ENCODE measurements around the gene ADAMTS18.

The ADAMTS18 gene

GRCh38 chr16:77437859-77438258, 3.0 kb upstream of the ADAMTS18 start:
- DNase-seq (ENCODE audit: low read depth): no peak

- no peak for DNase-seq (ENCODE audit: low read depth)
These were observed 512 bp upstream of the ADAMTS18 start for GRCh38 chr16:77435272-77435820.

GRCh38 chr16:77434022-77434529, 758 bp downstream of the ADAMTS18 start:
- DNase-seq (ENCODE audit: low read depth): no peak

GRCh38 chr16:77433146-77433545, 1.7 kb downstream of the ADAMTS18 start:
- no peak for DNase-seq (ENCODE audit: low read depth)

- no peak for DNase-seq (ENCODE audit: low read depth)
These were observed 2.6 kb downstream of the ADAMTS18 start for GRCh38 chr16:77432264-77432663.

GRCh38 chr16:77430787-77431585, 3.8 kb downstream of the ADAMTS18 start:
- no peak for DNase-seq (ENCODE audit: low read depth)

- no peak for DNase-seq (ENCODE audit: low read depth)
These were observed 4.5 kb downstream of the ADAMTS18 start for GRCh38 chr16:77430360-77430759.

GRCh38 chr16:77424871-77425604, 9.8 kb downstream of the ADAMTS18 start:
- no peak for DNase-seq (ENCODE audit: low read depth)

GRCh38 chr16:77422196-77422784, 12.5 kb downstream of the ADAMTS18 start:
- DNase-seq (ENCODE audit: low read depth): no peak

- no peak for DNase-seq (ENCODE audit: low read depth)
These were observed 17.8 kb downstream of the ADAMTS18 start for GRCh38 chr16:77416939-77417480.

GRCh38 chr16:77414752-77415231, 20.0 kb downstream of the ADAMTS18 start:
- no peak for DNase-seq (ENCODE audit: low read depth)

GRCh38 chr16:77410449-77410848, 24.4 kb downstream of the ADAMTS18 start:
- no peak for DNase-seq (ENCODE audit: low read depth)

- DNase-seq (ENCODE audit: low read depth): no peak
These were observed 25.5 kb downstream of the ADAMTS18 start for GRCh38 chr16:77409311-77409710.

GRCh38 chr16:77408607-77409006, 26.2 kb downstream of the ADAMTS18 start:
- no peak for DNase-seq (ENCODE audit: low read depth)

GRCh38 chr16:77406680-77407079, 28.2 kb downstream of the ADAMTS18 start:
- no peak for DNase-seq (ENCODE audit: low read depth)

GRCh38 chr16:77404775-77405174, 30.1 kb downstream of the ADAMTS18 start:
- DNase-seq (ENCODE audit: low read depth): no peak

- no peak for DNase-seq (ENCODE audit: low read depth)
These were observed 31.1 kb downstream of the ADAMTS18 start for GRCh38 chr16:77403732-77404131.

- no peak for DNase-seq (ENCODE audit: low read depth)
These were observed 32.2 kb downstream of the ADAMTS18 start for GRCh38 chr16:77402672-77403071.

- DNase-seq (ENCODE audit: low read depth): no peak
These were observed 32.7 kb downstream of the ADAMTS18 start for GRCh38 chr16:77402118-77402517.

- DNase-seq (ENCODE audit: low read depth): no peak
These were observed 35.3 kb downstream of the ADAMTS18 start for GRCh38 chr16:77399546-77399945.

GRCh38 chr16:77399066-77399465, 35.8 kb downstream of the ADAMTS18 start:
- no peak for DNase-seq (ENCODE audit: low read depth)

GRCh38 chr16:77398495-77398894, 36.3 kb downstream of the ADAMTS18 start:
- no peak for DNase-seq (ENCODE audit: low read depth)
